ENCODE measurements around the gene PCSK5.
"Not testable (repeated sequence)": the region's sequence is repeated elsewhere in the genome, so short reads cannot be mapped to it uniquely, and the experiment has no call there.

The PCSK5 gene

DNA sequence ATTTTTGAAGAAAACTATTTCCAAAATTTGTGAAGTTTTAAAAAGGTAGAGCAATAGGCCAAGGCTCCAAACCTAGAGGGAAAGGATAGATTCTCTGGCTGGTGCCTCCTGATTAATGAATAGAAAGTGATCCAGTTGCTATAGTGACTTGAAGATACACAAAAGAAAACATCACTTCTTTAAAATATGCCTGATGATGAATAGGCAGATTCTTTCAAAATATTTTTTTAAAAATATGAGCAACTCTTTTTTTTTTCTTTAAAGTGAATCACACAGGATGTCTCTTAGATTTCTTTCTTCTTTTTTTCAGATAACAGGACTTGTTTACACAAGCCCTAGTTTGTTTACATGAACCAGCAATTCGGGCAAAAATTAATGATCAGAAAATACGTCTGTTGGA is 379.3 kb downstream of the PCSK5 start:
- DNase-seq, result no peak

DNA sequence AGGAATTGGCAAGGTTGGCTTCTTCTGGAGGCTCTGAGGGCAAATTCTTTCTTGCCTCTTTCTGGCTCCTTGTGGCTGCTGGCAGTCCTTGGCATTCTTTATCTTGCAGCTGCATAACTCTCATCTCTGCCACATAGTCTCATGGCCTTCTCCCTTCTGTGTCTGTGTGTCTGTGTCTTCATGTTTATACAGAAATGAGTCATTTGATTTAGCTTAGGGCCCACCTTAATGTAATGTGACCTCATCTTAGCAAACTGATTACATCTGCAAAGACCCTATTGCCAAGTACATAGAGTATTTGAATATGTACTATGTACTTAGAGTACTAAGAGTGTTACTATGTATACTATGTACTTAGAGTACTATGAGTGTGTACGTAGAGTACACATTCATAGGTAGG is 381.3 kb downstream of the PCSK5 start:
- DNase-seq, result no peak

DNA sequence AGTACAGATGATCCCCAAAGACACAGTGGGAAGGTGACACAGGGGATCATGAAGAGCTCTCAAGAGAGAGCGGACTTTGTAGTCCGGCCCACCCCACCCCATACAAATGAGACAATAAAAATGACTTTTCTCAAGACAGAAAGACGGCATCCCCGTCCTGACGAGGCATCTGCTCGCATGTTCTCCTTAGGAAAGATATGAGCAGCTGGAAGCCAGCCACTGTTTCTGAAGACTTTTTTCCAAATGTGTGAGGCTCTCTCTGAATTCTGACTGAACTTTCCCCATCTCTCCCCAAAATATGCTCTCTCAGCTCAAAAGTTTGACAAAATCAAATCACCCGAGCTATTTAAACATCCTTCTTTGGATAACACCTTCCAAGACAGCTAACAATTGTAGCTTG is 398.6 kb downstream of the PCSK5 start:
- DNase-seq, result no peak

DNA sequence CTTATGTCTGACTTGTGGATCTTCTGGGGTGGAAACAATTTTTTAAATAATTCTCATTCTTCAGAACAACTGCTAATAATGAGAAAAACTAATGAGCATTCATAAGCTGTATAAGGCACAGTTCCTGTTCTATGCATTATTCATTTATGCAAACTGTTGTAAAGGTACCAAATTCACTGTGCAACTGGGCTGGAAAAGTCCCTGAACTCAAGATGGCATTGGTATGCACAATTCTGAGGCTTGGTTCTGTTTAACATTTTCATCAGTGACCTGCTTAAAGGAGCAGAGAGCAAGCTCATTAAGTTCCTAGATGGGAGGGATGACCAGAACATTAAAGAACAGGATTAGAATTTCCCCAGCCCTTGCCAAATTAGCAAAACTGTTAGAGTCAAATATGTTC is 399.2 kb downstream of the PCSK5 start:
- no peak for DNase-seq

DNA sequence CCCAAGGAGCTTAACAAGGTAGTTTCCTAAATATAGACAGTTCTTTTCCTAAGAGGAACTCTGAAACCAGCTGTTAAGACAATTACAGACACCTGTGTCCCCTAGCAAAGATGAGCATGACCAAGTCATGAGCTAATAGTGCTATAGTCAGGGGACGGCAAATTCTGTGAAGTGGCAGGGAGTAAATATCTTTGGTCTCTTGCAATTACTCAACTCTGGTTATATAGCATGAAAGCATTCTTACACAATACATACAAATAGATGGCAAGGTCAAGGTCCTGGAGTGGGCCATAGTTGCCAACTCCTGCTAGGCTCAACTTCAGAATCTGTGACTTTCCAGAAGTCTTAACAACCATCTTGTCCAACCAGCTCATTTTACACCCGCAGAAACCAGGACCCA is 400.1 kb downstream of the PCSK5 start:
- DNase-seq, result no peak

DNA sequence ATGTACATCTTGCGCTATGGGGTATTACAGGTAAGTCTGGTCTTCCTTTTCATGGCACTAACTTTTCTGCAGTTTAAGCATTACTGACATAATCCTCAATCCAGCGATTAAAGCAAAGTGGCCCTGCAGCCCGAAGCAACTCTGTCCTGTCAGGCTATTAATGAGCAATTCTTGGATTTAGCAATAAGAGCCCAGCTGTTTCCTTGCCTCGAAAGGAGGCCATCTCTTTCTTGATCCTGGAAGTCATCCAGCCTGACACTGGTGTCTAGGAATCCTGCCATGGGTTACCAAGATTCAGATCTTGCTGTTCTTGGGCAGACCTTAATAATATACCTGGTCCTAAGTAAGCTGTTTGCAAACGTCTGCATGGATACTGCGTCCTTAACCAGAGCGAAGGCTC is 401.8 kb downstream of the PCSK5 start:
- DNase-seq, result no peak

DNA sequence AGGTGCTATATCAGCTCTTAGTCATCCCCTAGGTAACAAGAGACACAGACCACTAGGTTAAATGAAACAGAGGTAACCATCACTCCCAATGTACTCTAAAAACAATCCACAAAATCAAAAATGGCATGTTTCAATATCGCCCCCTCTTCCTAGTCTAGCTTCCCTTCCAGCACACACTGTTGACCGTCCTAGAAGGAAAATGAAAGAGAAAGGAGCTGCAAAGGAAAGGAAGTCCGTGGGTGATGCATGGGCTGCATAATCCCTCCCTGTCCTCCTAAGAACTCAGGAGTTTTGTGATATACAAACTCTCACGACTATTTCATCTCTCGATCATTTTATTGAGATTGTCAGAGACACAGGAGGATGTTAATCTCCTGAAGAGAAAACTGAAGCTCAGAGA is 402.2 kb downstream of the PCSK5 start:
- no peak for DNase-seq

DNA sequence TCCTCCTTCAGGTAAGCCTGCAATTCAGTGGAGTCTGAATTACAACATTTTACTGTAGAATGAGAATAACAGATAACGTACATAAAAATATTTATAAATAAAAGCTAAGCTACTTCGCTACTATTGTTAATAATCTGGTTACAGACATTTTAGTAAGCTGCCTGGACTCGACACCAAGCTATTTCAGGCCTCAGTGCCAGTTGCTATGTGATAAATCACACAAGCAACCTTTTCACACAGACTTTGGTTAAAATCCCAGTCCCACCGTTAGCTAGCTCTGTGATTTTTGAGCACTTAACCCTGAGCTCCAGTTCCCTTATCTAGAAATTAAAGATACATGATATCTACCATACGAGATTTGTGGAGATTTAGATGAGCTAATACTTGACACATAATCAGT is 403.8 kb downstream of the PCSK5 start:
- DNase-seq, result no peak

DNA sequence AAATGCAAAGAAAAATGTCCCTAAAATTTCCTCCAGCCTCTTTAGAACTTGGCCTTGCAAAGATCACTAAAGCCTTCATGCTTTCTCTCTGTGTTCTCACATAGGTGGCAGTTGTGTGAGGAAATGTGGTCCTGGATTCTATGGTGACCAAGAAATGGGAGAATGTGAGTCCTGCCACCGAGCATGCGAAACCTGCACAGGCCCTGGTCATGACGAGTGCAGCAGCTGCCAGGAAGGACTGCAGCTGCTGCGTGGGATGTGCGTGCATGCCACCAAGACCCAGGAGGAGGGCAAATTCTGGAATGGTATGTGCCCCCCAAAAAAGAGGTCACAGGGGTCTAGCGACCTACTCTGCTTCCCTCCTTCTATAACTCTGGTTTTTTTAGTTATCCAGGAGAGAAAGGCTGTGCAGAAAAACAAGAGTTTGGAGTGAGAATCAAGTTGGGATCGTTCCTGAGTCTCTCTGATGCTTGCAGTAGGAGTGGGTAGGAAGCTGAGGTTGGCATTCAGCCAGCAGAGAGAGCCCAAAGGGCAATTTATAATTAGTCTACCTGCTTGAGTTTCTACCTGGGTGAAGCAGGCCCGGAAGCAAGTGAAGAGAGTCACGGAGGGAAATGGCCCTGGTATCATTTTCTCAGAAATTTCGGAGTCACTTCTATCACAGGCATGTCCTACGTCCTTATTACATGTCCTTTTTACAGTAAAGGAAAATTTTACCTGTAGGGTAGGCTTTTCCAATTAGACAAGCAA is 406.3 kb downstream of the PCSK5 start:
- no peak for DNase-seq

DNA sequence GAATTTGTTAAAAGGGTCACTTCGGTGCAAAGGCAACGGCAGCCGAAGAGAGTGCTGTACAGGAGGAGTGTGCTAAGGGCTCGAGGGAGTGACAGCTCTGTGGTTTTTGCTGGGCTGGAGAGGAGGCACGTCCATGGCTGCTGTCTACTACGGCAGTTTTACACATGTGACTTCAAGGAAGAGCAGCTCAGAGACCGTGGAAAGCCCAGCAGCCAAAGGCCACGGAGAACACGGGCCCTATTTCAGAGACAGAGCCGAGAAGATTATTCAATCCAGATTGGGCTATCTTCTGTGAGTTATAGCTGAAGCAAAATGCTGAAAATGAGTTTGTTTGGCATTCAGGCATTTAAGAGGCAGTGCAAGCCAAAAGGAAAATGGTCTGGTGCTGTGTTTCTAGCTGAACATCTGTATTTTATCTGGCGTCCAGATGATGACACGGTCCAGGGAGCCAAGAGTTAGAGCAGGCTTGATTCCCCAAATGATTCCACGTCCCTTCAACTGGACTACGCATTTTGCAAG is 407.3 kb downstream of the PCSK5 start:
- no peak for DNase-seq

DNA sequence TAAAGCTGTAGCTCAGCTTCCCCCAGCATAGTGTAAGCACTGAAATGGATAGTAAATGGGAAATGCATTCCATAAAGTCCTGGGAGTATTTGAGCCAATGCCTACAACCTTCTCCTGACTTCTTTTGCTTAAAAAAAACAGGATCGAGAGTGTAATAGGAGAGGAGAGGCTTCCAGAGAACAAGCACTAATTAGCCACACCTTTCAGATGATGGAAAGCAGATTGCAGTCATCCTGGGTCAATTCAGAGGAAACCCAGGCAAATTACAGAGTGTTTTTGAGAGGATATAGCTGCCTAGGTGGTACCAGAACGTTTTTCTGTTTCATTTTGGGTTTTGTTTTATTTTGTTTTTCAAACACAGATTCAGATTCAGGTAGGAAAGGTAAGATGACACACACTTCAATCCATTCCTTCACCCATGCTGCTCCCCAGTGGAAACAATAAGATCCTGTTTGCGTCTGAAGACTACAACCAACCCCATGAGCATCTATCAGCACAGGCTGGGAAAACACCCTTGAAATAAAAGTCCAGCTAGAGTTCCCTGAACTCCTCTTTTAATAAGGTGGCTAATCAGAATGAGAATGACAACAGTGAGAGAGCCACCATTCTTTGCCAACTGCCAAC is 408.2 kb downstream of the PCSK5 start:
- no peak for DNase-seq

DNA sequence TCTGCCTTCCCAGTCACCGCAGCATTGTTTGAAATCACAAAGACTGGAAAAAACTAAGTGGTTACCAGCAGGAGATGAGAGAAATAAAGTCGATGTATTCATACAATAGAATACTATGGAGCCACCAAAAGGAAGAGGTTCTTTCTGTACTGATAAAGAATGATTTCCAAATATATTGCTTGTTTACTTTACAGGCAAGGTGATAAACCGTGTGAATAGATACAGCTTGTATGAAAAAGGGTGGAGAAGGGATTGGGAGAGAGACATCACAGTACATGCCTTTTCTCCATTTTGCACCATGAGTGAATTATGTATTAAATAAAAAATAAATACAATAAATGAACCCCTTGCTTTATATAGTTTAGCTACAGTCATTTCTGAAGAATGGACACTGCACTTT is 412.1 kb downstream of the PCSK5 start:
- DNase-seq, result no peak

DNA sequence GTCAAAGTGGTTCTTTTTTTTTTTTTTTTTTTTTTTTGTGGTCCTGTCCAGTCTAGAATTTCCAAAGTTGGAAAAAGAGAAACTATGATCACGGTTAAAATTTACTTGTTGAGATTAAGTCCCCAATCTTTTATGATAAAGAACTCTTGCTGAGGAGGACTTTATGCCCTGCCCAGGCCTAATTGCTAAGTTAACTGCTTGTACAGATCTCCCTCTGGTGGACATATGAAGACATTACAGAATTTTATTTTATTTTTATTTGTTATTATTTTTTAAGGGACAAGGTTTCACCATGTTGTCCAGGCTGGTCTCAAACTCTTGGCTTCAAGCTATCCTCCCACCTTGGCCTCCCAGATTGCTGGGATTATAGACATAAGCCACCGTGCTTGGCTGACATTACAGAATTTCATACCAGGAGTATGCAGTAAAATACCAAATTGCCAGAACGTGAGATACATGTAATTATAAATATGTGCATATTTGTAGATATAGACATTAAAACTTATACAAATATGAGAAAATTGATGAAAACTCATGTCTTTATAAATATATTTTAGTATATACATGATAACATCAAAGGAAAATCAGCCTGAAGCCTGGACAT is 412.6 kb downstream of the PCSK5 start:
- DNase-seq, result no peak

DNA sequence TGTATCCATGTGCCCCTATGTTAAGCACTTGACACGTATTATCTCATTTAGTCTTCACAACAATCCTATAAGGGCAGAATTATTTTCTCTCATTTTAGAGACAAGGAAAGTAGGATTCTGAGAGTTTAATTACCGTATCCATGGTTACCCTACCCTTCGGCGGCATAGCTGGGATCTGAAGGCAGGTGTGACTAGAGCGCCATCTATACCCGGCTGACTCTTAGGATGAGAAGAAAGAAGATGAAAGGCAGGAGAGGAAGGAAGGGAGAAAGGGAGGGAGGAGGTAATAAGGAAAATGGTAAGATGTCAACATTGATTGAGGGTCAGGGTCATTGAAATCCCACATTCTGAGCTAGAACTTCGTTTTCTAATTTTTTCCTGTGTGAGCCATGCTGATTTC is 416.6 kb downstream of the PCSK5 start:
- DNase-seq, result not testable (repeated sequence)

DNA sequence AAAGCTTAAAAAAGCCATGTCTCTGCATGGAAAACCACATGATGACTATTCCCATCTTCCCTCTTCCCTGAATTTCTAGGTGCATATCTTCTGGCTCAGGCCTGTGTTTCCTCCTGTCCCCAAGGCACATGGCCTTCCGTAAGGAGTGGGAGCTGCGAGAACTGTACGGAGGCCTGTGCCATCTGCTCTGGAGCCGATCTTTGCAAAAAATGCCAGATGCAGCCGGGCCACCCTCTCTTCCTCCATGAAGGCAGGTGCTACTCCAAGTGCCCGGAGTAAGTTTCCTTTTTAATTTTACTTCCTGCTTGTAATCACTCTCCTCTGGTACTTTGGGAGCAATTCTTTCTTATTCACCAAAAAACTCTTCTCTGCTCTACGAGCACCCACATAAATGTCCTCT is 420.1 kb downstream of the PCSK5 start:
- DNase-seq, result no peak

DNA sequence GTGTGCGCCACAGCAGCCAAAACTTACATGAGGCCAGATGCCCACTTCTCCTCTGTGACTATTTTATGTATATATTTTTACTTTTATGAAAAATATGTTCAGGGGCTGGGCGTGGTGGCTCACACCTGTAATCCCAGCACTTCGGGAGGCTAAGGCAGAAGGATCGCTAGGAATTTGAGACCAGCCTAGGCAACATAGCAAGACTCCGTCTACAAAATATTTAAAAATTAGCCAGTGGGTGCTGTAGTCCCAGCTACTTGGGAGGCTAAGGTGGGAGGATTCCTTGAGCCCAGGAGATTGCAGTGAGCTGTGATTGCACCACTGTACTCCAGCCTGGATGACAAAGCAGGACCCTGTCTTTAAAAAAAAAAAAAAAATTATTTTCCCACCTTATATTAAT is 420.5 kb downstream of the PCSK5 start:
- no peak for DNase-seq

DNA sequence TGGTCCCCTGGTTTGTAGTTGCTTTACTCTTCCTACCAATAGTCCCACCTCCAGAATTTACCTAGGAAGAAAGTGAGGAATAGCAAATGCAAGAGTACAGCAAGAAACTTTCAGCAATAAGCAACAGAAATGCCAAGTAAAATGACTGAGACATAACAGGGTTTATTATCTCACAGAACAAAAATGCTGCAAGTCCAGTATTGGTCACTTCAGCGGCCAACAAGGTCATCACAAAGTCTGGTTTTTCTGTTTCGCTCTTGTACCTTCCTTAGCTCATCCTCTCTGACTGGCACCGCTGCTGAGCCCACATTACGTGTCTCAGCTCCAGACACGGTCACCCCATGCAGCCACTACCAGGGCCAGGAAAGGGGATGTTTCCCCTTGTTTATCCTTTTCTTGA is 421.1 kb downstream of the PCSK5 start:
- no peak for DNase-seq

DNA sequence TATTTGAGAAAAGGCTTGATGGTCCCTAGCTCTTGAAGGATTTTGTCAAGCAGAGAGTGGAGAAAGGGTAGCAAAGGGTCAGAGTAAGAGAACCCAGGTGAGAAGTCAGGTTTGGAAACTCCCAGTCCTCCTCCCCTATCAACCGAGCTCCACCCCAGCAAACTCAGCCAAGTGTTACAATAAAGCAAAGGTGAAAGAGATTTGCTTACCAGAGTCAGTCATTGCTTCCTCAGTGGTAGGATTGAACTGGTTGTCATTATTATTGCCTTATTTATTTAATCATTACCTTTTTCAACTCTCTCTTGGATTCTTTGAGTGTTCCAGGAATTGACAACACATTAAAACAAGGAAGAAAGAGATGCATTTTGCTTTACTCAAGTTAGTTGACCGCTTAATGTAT is 423.3 kb downstream of the PCSK5 start:
- DNase-seq, result no peak

DNA sequence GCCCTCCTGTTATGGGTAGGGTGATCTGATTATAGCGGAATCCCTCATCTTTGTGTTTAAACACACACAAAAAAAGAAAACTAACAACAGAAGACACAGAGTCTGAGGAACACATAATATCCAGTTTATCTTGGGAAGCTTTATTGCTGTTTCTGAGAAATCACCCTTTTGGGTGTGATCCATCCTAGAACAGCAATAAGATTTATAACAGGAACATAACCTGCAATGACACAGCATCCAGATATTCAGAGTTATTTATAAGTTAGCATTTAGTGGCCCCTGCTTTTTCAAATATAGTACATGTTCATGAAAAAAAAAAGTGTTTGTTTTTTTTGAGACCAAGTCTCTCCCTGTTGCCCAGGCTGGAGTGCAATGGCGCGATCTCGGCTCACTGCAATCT is 423.8 kb downstream of the PCSK5 start:
- DNase-seq, result no peak

DNA sequence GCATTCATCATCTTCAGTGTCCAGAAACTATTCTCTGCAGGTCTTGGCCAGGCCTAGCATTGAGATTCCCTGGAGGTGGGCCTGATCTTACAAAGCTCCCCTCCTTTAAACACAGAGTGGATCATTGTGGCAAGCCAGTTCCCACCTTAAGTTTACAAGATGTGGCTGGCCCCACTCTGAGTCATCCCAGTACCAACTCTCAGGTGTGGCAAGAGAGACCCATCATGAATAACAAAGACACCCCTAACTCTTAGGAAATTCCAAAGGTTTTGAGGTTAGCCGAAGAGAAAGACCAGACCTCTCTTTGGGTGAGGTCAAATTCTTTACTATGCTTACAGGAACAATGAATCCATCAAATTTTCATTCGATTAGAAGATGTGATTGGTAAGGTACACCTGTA is 425.6 kb downstream of the PCSK5 start:
- DNase-seq, result no peak

DNA sequence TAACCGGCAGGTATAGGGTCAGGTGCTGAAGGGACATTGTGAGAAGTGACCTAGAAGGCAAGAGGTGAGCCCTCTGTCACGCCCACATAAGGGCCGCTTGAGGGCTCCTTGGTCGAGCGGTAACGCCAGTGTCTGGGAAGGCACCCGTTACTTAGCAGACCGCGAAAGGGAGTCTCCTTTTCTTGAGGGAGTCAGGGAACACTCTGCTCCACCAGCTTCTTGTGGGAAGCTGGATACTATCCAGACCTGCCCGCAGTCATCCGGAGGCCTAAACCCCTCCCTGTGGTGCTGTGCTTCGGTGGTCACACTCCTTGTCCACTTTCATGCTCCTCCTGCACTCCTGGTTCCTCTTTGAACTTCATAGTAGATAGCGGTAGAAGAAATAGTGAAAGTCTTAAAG is 429.0 kb downstream of the PCSK5 start:
- DNase-seq, result not testable (repeated sequence)

DNA sequence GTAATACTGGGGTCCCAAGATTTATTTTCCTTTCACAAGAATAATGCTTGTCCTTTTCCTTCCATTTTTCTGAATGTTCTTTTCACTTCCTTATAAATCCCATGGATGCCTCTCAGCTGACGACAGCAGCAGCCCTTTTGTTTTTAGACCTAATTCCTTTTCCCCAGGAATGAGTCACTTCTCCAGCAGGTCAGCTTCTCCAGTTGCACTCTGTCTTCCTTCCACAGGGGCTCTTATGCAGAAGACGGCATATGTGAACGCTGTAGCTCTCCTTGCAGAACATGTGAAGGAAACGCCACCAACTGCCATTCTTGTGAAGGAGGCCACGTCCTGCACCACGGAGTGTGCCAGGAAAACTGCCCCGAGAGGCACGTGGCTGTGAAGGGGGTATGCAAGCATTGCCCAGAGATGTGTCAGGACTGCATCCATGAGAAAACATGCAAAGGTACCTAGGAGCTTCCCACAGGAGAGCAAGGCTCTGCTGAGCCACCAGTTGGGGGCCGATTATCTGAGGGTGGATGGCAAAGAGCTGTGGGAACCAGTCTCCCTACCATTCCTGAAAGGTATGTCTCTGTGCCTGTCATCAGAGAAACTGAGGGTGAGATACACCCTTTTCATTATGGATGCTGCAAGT is 430.8 kb downstream of the PCSK5 start:
- DNase-seq, result no peak

DNA sequence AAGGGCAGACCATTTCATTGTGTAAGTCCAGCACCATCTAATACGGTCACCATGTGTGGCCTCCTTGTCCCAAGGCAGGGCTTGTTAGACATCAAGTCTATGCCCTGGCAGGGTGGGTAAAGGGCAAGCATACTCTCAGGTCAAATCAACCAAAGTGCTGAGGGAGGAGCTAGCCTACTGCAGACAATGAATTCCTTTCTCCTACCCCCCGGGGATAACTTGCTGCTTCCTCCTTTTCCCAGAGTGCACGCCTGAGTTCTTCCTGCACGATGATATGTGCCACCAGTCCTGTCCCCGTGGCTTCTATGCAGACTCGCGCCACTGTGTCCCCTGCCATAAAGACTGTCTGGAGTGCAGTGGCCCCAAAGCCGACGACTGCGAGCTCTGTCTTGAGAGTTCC is 432.3 kb downstream of the PCSK5 start:
- DNase-seq, result no peak

DNA sequence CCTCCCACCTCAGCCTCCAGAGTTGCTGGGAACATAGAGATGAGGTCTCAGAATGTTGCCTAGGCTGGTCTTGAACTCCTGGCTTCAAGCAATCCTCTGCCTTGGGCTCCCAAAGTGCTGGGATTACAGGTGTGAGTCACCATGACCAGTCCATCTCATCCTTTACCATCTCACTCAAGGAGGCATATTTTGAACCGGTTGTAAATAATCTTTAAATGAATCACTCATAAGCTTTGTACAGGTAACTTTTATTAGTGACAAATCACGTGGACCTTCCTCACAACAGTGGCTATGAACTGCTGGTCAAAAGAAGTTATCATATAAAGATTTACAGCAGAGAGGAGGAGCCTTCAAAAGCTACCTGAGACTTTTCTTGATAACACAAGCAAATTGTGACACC is 433.0 kb downstream of the PCSK5 start:
- no peak for DNase-seq

Data from GOT3 (cell line).